DLD1 (cell line): ENCODE data around the gene R3HDM1.
"Not testable (repeated sequence)": the region's sequence is repeated elsewhere in the genome, so short reads cannot be mapped to it uniquely, and the experiment has no call there.

Experiments
- in situ Hi-C: cut with HindIII; loops from 2 replicates; pipeline ENCODE4 v1.10.0; 2017; ENCODE audit warnings: low sequenced_read_pairs

The R3HDM1 gene

GRCh38 chr2:135563793-135564192 lies 32.5 kb downstream of the R3HDM1 start:
- in situ Hi-C loops = no loop called here

GRCh38 chr2:135570884-135571283 lies 39.6 kb downstream of the R3HDM1 start:
- in situ Hi-C loops = no loop called here

GRCh38 chr2:135573620-135574019 lies 42.3 kb downstream of the R3HDM1 start:
- in situ Hi-C loops = no loop called here

GRCh38 chr2:135581282-135581681 lies 50.0 kb downstream of the R3HDM1 start:
- in situ Hi-C loops = no loop called here

GRCh38 chr2:135582383-135582782 lies 51.1 kb downstream of the R3HDM1 start:
- in situ Hi-C loops = no loop called here

- in situ Hi-C loops = no loop called here
Observed at GRCh38 chr2:135585586-135585985, 54.3 kb downstream of the R3HDM1 start.

- in situ Hi-C loops = no loop called here
Observed at GRCh38 chr2:135586148-135586547, 54.9 kb downstream of the R3HDM1 start.

- in situ Hi-C loops = no loop called here
Observed at GRCh38 chr2:135587958-135588357, 56.7 kb downstream of the R3HDM1 start.

GRCh38 chr2:135590619-135591260 lies 59.5 kb downstream of the R3HDM1 start:
- in situ Hi-C loops = no loop called here

- in situ Hi-C loops = no loop called here
Observed at GRCh38 chr2:135600915-135601314, 69.6 kb downstream of the R3HDM1 start.

GRCh38 chr2:135603543-135603942 lies 72.3 kb downstream of the R3HDM1 start:
- in situ Hi-C loops = no loop called here

- in situ Hi-C loops = no loop called here
Observed at GRCh38 chr2:135607561-135607960, 76.3 kb downstream of the R3HDM1 start.

- in situ Hi-C loops = no loop called here
Observed at GRCh38 chr2:135612319-135612718, 81.0 kb downstream of the R3HDM1 start.

- in situ Hi-C loops = no loop called here
Observed at GRCh38 chr2:135615404-135615803, 84.1 kb downstream of the R3HDM1 start.

GRCh38 chr2:135617501-135618015 lies 86.3 kb downstream of the R3HDM1 start:
- in situ Hi-C loops = no loop called here

GRCh38 chr2:135620198-135620597 lies 88.9 kb downstream of the R3HDM1 start:
- in situ Hi-C loops = no loop called here

GRCh38 chr2:135629520-135629919 lies 98.2 kb downstream of the R3HDM1 start:
- in situ Hi-C loops = no loop called here

GRCh38 chr2:135630034-135630433 lies 98.8 kb downstream of the R3HDM1 start:
- in situ Hi-C loops = not testable (repeated sequence)

GRCh38 chr2:135630488-135630887 lies 99.2 kb downstream of the R3HDM1 start:
- in situ Hi-C loops = no loop called here

GRCh38 chr2:135633582-135633981 lies 102.3 kb downstream of the R3HDM1 start:
- in situ Hi-C loops = no loop called here

GRCh38 chr2:135635212-135635835 lies 104.0 kb downstream of the R3HDM1 start:
- in situ Hi-C loops = no loop called here

GRCh38 chr2:135636982-135637381 lies 105.7 kb downstream of the R3HDM1 start:
- in situ Hi-C loops = no loop called here
